Osteoblast (primary cell): ENCODE results near the gene PAM. TPM values are rescaled to one million over a fixed set of nuclear protein-coding genes. Genes with fewer than 3 reads are reported as not detected.

ENCODE experiments used
- DNase-seq: peaks from one replicate; pipeline ENCODE4 v3.0.0; 2011; ENCODE audit warnings: low spot score, mixed read lengths; ENCODE audit not compliant: insufficient read length; ENCODE audit errors: missing footprints
- H2AFZ ChIP-seq: 2 replicates; pipeline ENCODE4 v1.6.0; 2011; ENCODE audit warnings: mild to moderate bottlenecking, low read length
- H3K27ac ChIP-seq: 2 replicates; pipeline ENCODE4 v1.5.1; 2011; ENCODE audit warnings: mild to moderate bottlenecking, low read depth, low read length, moderate library complexity
- H3K27me3 ChIP-seq: 2 replicates; pipeline ENCODE4 v1.6.0; 2012; ENCODE audit warnings: mild to moderate bottlenecking, control low read depth, inconsistent platforms, low read length, moderate library complexity; ENCODE audit not compliant: insufficient read depth
- H3K36me3 ChIP-seq: 2 replicates; pipeline ENCODE4 v1.5.1; 2011; ENCODE audit warnings: mild to moderate bottlenecking, low read length, control low read depth, moderate library complexity; ENCODE audit not compliant: insufficient read depth
- H3K4me1 ChIP-seq: 2 replicates; pipeline ENCODE4 v1.5.1; 2011; ENCODE audit warnings: mild to moderate bottlenecking, low read length, control low read depth, moderate library complexity; ENCODE audit not compliant: insufficient read depth
- H3K4me2 ChIP-seq: 2 replicates; pipeline ENCODE4 v1.6.0; 2011; ENCODE audit warnings: mild to moderate bottlenecking, low read length; ENCODE audit not compliant: insufficient read depth
- H3K4me3 ChIP-seq: fragments of 200-600 bp; sonication (generic); 3 replicates; pipeline ENCODE4 v1.5.1; 2012; ENCODE audit warnings: mild to moderate bottlenecking, low read length, inconsistent platforms; ENCODE audit not compliant: insufficient read depth
- H3K79me2 ChIP-seq: 2 replicates; pipeline ENCODE4 v1.6.0; 2012; ENCODE audit warnings: mild to moderate bottlenecking, low read length, control low read depth, inconsistent platforms; ENCODE audit not compliant: insufficient read depth
- H3K9me3 ChIP-seq: 2 replicates; pipeline ENCODE4 v1.5.1; 2011; ENCODE audit warnings: low read depth, low read length, control low read depth
- H4K20me1 ChIP-seq: 2 replicates; pipeline ENCODE4 v1.6.0; 2012; ENCODE audit warnings: mild to moderate bottlenecking, low read length, control low read depth; ENCODE audit not compliant: insufficient read depth
- total RNA-seq: library from RNA; depleted of rRNA; stranded (reverse); fragments of >200 nt; gene quantifications from 2 replicates; pipeline ENCODE4 v1.2.3, GENCODE V29; 2012
- TF ChIP-seq, protein P1 (sequence below): IDR thresholded peaks from 2 replicates; pipeline ENCODE4 v1.5.1; 2011; ENCODE audit warnings: mild to moderate bottlenecking, low read depth, low read length, moderate library complexity; ENCODE audit errors: extremely low read depth

Gene PAM
- total RNA-seq: 248 and 254 TPM in 2 replicates

DNA sequence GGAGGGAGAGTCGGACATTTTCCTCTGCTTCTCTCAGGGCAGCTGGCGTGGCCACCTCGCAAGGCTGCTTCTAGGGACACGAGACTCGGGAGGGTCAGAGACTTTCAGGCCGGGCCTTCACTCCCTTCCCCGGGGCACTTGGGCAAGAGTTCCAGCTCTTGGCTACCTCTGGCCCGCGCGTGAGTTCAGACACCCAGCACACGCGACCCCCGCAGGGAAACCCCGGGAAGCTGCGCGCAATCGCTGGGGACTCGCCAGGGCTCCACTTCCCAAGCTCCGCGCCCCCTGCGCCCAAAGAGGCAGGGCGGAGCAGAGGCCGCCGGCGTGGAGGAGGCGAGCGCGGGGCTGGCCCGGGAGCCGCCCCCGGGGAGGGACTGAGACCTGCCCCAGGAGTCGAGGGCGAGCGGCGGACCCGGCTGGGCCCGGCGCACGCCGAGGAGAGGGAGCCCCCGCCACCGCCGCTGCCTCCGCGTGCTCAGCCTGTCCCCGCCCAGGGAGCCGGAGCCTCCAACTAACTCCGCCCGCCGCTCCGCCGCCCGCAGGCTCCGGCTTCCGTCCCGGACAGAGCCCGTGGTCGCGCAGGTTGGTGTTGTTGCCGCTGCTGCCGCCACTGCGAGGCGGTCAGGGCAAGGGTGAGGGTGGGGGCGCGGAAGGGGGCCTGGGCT is at the start of gene PAM:
Gene PAM, plus strand, starts transcription at position 539 of the 665 bp plus-strand sequence. CDS start 110,891 bp downstream, outside the sequence.
- TF ChIP-seq, protein P1, sequence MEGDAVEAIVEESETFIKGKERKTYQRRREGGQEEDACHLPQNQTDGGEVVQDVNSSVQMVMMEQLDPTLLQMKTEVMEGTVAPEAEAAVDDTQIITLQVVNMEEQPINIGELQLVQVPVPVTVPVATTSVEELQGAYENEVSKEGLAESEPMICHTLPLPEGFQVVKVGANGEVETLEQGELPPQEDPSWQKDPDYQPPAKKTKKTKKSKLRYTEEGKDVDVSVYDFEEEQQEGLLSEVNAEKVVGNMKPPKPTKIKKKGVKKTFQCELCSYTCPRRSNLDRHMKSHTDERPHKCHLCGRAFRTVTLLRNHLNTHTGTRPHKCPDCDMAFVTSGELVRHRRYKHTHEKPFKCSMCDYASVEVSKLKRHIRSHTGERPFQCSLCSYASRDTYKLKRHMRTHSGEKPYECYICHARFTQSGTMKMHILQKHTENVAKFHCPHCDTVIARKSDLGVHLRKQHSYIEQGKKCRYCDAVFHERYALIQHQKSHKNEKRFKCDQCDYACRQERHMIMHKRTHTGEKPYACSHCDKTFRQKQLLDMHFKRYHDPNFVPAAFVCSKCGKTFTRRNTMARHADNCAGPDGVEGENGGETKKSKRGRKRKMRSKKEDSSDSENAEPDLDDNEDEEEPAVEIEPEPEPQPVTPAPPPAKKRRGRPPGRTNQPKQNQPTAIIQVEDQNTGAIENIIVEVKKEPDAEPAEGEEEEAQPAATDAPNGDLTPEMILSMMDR: no peak
- Histone ChIP-seq H3K79me2 (peaks cover 30% of the 10 kb centered on the region), H3K4me3 (peak within 1 kb of the TSS; percentile 94), H3K4me1 (peaks cover 13% of the 10 kb centered on the region), H3K36me3 (no peaks in the 10 kb centered on the region), H3K27ac (peak within 1 kb of the TSS; percentile 89), H3K27me3 (no peaks in the 10 kb centered on the region), H3K9me3 (no peaks in the 10 kb centered on the region), H3K4me2 (peak within 1 kb of the TSS; percentile 95), H2AFZ (peak within 1 kb of the TSS; percentile 94), H4K20me1 (peaks cover 5% of the 10 kb centered on the region)
- peak; percentile 97 for DNase-seq

DNA sequence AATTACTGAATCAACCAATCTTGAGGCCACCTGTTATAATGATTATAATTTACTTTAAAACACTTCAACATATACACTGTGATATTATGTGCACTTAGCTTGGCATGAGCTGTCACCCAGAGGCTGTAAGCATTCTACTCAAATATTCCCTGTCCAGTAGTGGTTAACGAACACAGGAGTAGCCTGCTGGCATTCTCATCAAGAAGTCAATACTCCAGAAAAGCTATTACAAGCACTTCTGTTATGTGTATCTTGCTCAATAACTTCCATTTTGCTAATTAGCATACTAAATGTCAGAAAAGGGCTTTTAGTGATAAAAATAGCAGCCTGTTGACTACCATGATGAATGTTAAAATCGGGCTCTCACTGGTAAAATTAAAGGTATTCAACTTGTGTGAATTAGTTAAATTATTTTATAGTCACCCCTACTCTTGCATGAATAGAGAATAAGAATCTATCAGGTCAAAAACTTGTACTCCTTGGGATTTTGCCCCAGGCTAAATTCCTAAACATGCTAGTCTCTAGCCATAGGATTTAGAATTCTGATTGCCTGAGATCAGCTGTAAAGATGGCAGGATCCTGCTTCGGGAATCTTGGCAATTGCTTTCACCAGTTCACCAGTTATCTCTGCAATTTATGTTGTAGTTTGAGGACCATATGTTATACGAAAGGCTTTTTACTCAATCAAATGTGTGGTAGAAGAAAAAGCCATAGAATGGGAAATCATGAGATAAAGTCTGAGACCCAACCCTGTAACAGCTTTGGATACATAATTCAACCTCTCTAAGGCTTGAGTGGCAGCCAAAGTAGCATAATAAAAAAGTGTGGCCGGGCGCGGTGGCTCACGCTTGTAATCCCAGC is 43.4 kb upstream of the PAM start:
- Histone ChIP-seq H3K4me2 (no peak overlapping the region), H4K20me1 (no peaks in the 10 kb centered on the region), H3K9me3 (no peaks in the 10 kb centered on the region), H3K27me3 (no peaks in the 10 kb centered on the region), H3K4me1 (peaks cover 4% of the 10 kb centered on the region), H2AFZ (no peak overlapping the region), H3K36me3 (no peaks in the 10 kb centered on the region), H3K27ac (no peak overlapping the region), H3K79me2 (no peaks in the 10 kb centered on the region), H3K4me3 (no peak overlapping the region)
- no peak for DNase-seq
- TF ChIP-seq, protein P1: no peak

DNA sequence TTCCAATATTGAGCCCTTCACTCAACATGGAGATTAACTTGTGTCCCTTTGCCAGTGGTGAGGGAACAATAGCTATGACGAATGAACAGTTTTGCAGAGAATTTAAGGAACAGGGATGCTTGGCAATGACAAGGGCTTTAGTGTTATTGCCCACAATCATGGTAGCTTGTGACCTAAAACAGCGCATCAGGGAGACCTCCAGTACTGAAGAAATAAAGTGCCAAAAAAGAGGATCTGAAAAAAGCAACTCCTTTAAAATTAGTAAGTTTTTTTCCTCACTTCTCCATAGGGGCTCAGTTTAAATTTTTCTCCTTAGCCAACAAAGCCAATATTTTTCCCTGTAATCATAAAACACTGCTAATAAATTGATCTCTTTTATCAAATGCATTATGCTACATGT is 41.8 kb upstream of the PAM start:
- Histone ChIP-seq H3K27me3 (no peaks in the 10 kb centered on the region), H3K4me3 (no peak overlapping the region), H3K4me1 (peaks cover 4% of the 10 kb centered on the region), H3K79me2 (no peaks in the 10 kb centered on the region), H3K36me3 (no peaks in the 10 kb centered on the region), H3K9me3 (no peaks in the 10 kb centered on the region), H3K27ac (no peak overlapping the region), H3K4me2 (no peak overlapping the region), H2AFZ (no peak overlapping the region), H4K20me1 (no peaks in the 10 kb centered on the region)
- TF ChIP-seq, protein P1: no peak
- DNase-seq: no peak

DNA sequence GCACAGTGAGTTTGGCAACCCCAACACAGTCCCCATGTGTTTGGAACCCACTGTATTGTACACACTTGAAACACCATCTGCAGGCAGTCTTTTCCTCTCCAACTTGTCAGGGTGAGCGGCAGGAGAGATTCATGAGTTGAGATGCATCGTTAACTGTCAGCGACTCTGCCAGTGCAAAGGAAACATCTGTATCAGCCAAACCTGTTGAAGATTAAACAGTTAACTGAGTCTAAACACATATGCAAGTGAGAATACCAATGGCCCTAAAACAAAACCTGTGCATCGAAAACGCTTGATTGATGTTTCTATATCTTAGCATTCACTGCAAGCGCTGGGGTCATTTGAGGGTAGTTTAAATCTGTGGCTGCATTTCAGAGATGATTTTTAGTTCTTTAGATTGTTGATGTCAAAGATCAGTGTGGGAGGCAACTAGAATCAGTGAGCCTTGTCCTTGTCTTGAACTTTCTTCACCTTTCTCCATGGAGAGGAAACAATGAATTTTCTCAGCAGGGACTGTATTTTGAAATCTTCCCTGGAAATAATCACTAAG is 41.3 kb upstream of the PAM start:
- Histone ChIP-seq H3K27ac (no peak overlapping the region), H3K4me3 (no peak overlapping the region), H3K4me1 (peaks cover 4% of the 10 kb centered on the region), H2AFZ (no peak overlapping the region), H3K36me3 (no peaks in the 10 kb centered on the region), H3K79me2 (no peaks in the 10 kb centered on the region), H4K20me1 (no peaks in the 10 kb centered on the region), H3K27me3 (no peaks in the 10 kb centered on the region), H3K9me3 (no peaks in the 10 kb centered on the region), H3K4me2 (no peak overlapping the region)
- TF ChIP-seq, protein P1: no peak
- no peak for DNase-seq
